H9 (cell line): ENCODE results near the gene C6orf47. TPM values are rescaled to one million over a fixed set of nuclear protein-coding genes. Genes with fewer than 3 reads are reported as not detected.

Experiments
- DNase-seq: peaks from one replicate; pipeline ENCODE4 v3.0.0-alpha.2; 2017
- H2AFZ ChIP-seq: one replicate; pipeline ENCODE4 v1.6.1; 2013; ENCODE audit warnings: mild to moderate bottlenecking, low read length, control low read depth, moderate library complexity
- H2AK5ac ChIP-seq: 2 replicates; pipeline ENCODE4 v1.6.1; 2013; ENCODE audit warnings: low read length, control low read depth, mixed read lengths; ENCODE audit not compliant: insufficient read length
- H2BK120ac ChIP-seq: one replicate; pipeline ENCODE4 v1.6.1; 2013; ENCODE audit warnings: low read depth, mild to moderate bottlenecking, low read length, control low read depth, inconsistent platforms; ENCODE audit not compliant: poor library complexity, severe bottlenecking
- H2BK12ac ChIP-seq: 2 replicates; pipeline ENCODE4 v1.6.1; 2013; ENCODE audit warnings: low read length, control low read depth, mixed read lengths, low read depth; ENCODE audit not compliant: insufficient read length
- H2BK15ac ChIP-seq: 2 replicates; pipeline ENCODE4 v1.6.1; 2013; ENCODE audit warnings: low read depth, low read length, control low read depth
- H2BK20ac ChIP-seq: one replicate; pipeline ENCODE4 v1.6.1; 2013; ENCODE audit warnings: low read depth, mild to moderate bottlenecking, low read length, control low read depth, inconsistent platforms; ENCODE audit not compliant: poor library complexity, severe bottlenecking
- H2BK5ac ChIP-seq: 2 replicates; pipeline ENCODE4 v1.6.1; 2013; ENCODE audit warnings: low read length, control low read depth, mixed read lengths; ENCODE audit not compliant: insufficient read length
- H3K14ac ChIP-seq: 2 replicates; pipeline ENCODE4 v1.6.1; 2013; ENCODE audit warnings: low read length, control low read depth; ENCODE audit not compliant: insufficient read depth
- H3K18ac ChIP-seq: 2 replicates; pipeline ENCODE4 v1.6.1; 2013; ENCODE audit warnings: low read depth, mild to moderate bottlenecking, mixed read lengths, low read length, control low read depth; ENCODE audit not compliant: insufficient read length
- H3K23ac ChIP-seq: 2 replicates; pipeline ENCODE4 v1.6.1; 2013; ENCODE audit warnings: low read length, control low read depth, mixed read lengths, low read depth; ENCODE audit not compliant: insufficient read length
- H3K23me2 ChIP-seq: 2 replicates; pipeline ENCODE4 v1.6.1; 2013; ENCODE audit warnings: low read depth, mild to moderate bottlenecking, mixed read lengths, low read length, control low read depth; ENCODE audit not compliant: insufficient read length, poor library complexity, severe bottlenecking
- H3K27ac ChIP-seq: 2 replicates; pipeline ENCODE4 v1.5.1; 2013; ENCODE audit warnings: low read length, control low read depth, mixed read lengths, low read depth; ENCODE audit not compliant: insufficient read length
- H3K27me3 ChIP-seq: 2 replicates; pipeline ENCODE4 v1.6.1; 2013; ENCODE audit warnings: low read length, control low read depth, inconsistent platforms; ENCODE audit not compliant: insufficient read depth
- H3K4ac ChIP-seq: 2 replicates; pipeline ENCODE4 v1.6.1; 2013; ENCODE audit warnings: low read depth, mild to moderate bottlenecking, control low read depth, inconsistent platforms, low read length, moderate library complexity
- H3K4me1 ChIP-seq: 2 replicates; pipeline ENCODE4 v1.6.1; 2013; ENCODE audit warnings: low read length, control low read depth, inconsistent platforms; ENCODE audit not compliant: insufficient read depth
- H3K4me2 ChIP-seq: 2 replicates; pipeline ENCODE4 v1.6.1; 2013; ENCODE audit warnings: low read length, control low read depth, mixed read lengths; ENCODE audit not compliant: insufficient read length, insufficient read depth
- H3K56ac ChIP-seq: 2 replicates; pipeline ENCODE4 v1.6.1; 2013; ENCODE audit warnings: low read depth, mild to moderate bottlenecking, mixed read lengths, low read length, control low read depth; ENCODE audit not compliant: insufficient read length
- H3K79me1 ChIP-seq: 2 replicates; pipeline ENCODE4 v1.6.1; 2013; ENCODE audit warnings: low read depth, mild to moderate bottlenecking, moderate library complexity, low read length, control low read depth, inconsistent platforms; ENCODE audit not compliant: insufficient read depth, poor library complexity, severe bottlenecking
- H3K79me2 ChIP-seq: 2 replicates; pipeline ENCODE4 v1.6.1; 2013; ENCODE audit warnings: low read length, control low read depth, inconsistent platforms; ENCODE audit not compliant: insufficient read depth
- H3K9ac ChIP-seq: 2 replicates; pipeline ENCODE4 v1.6.1; 2013; ENCODE audit warnings: low read length, control low read depth, mixed read lengths; ENCODE audit not compliant: insufficient read length; ENCODE audit errors: extremely low read depth
- H3K9me3 ChIP-seq: one replicate; pipeline ENCODE4 v1.6.1; 2013; ENCODE audit warnings: low read depth, low read length, inconsistent platforms; ENCODE audit not compliant: control insufficient read depth
- H3T11ph ChIP-seq: one replicate; pipeline ENCODE4 v1.6.1; 2013; ENCODE audit warnings: mild to moderate bottlenecking, low read length, control low read depth, inconsistent platforms
- H4K20me1 ChIP-seq: one replicate; pipeline ENCODE4 v1.6.1; 2013; ENCODE audit not compliant: control insufficient read depth, insufficient read length, insufficient read depth
- H4K5ac ChIP-seq: 2 replicates; pipeline ENCODE4 v1.6.1; 2013; ENCODE audit warnings: low read depth, mild to moderate bottlenecking, mixed read lengths, low read length, control low read depth; ENCODE audit not compliant: insufficient read length
- H4K8ac ChIP-seq: replicated peaks from 2 replicates; pipeline ENCODE4 v1.6.1; 2013; ENCODE audit warnings: low read length, control low read depth, mixed read lengths, low read depth; ENCODE audit not compliant: insufficient read length
- H4K91ac ChIP-seq: 2 replicates; pipeline ENCODE4 v1.6.1; 2013; ENCODE audit warnings: low read depth, mild to moderate bottlenecking, moderate library complexity, mixed read lengths, low read length, control low read depth; ENCODE audit not compliant: insufficient read length
- H3K27ac Mint-ChIP-seq, 3 experiments: 2 replicates in 2 of 3; 3 replicates in 1 of 3; pipeline ENCODE4 v1.8.0; 2020 to 2021; ENCODE audit warnings: mixed read lengths in 3 of 3, mild to moderate bottlenecking in 1 of 3, moderate library complexity in 1 of 3
- H3K27me3 Mint-ChIP-seq: 2 replicates; pipeline ENCODE4 v1.8.0; 2021; ENCODE audit warnings: low read depth, mild to moderate bottlenecking, moderate library complexity, mixed read lengths
- H3K36me3 Mint-ChIP-seq, 3 experiments: 2 replicates in 2 of 3; 3 replicates in 1 of 3; pipeline ENCODE4 v1.8.0; 2020 to 2021; ENCODE audit warnings: low read depth in 3 of 3, mixed read lengths in 3 of 3; ENCODE audit not compliant: insufficient read depth in 1 of 3
- H3K4me1 Mint-ChIP-seq, 2 experiments: 2 replicates each; pipeline ENCODE4 v1.8.0; 2020; ENCODE audit warnings: mixed read lengths in 2 of 2
- H3K4me3 Mint-ChIP-seq, 2 experiments: 2 replicates in 1 of 2; 3 replicates in 1 of 2; pipeline ENCODE4 v1.8.0; 2020 to 2021; ENCODE audit warnings: mild to moderate bottlenecking in 2 of 2, mixed read lengths in 2 of 2, moderate library complexity in 1 of 2
- H3K9me3 Mint-ChIP-seq, 2 experiments: 2 replicates in 1 of 2; 3 replicates in 1 of 2; pipeline ENCODE4 v1.8.0; 2020; ENCODE audit warnings: mild to moderate bottlenecking in 2 of 2, mixed read lengths in 2 of 2, moderate library complexity in 1 of 2
- WGBS: extraction: QIAGEN DNeasy Blood & Tissue Kit; methylation state at CpG from one replicate; pipeline ENCODE4 v1.1.7; 2013; ENCODE audit warnings: missing lambda C conversion rate, low lambda C conversion rate, mixed read lengths; ENCODE audit not compliant: insufficient read length; ENCODE audit errors: extremely low coverage; 5-methylcytosine and 5-hydroxymethylcytosine counted together
- total RNA-seq: library from RNA; stranded (reverse); gene quantifications from 2 replicates; pipeline ENCODE4 v1.2.1, GENCODE V29; 2021
- TF ChIP-seq, protein P1 (sequence below): fragments of 200-600 bp; sonication (generic); conservative IDR thresholded peaks from 3 replicates; pipeline ENCODE4 v1.8.0; 2021; ENCODE audit warnings: antibody characterized with exemption, mild to moderate bottlenecking

The C6orf47 gene
- total RNA-seq, 1 experiment from 2014 or later: 19.0 TPM

DNA sequence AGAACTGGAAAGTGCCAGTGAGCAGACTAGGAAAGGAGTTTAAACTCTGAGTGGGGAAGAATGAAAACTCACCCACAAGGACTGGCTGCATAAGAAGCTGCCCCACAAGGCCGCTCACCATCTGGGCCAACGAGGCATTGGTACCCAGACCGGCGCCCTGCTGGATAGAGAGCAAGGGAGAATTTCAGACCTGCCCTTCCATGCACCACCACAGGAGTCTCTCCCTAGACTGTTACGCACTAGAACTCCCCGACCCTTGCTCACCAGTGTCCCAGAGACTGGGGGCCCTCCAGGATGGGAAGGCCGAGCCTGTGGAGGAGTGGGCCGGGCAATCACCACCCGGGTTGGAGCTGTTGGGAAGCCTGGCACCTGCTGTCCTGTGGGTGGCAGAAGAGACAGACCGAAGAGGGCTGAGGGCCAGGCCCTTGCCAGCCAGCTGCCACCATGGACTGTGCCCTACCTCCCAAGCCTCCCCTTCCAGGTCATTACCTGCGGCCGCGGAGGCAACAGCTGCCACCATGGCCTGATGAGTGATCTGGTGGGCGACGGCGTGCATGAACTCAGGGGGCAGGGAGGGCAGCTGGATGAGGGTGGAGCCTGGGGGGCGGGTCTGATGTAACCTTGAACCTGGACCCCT lies 16.6 kb downstream of the C6orf47 start:
- peaks cover 54 to 89% (median 86%) of the 10 kb centered on the region in 3 experiments for H3K36me3 Mint-ChIP-seq
- no peaks in the 10 kb centered on the region for H3K9me3 Mint-ChIP-seq
- no peaks in the 10 kb centered on the region for H3K27me3 ChIP-seq

More for the DNA sequence above, 16.6 kb downstream of the C6orf47 start:
- H2AK5ac ChIP-seq: no peak overlapping the region
- no peaks in the 10 kb centered on the region for H3K79me1 ChIP-seq
- H3K4ac ChIP-seq: no peak overlapping the region
- H2BK12ac ChIP-seq: no peak overlapping the region
- no CpG with 5 or more reads among the region's 17 CpGs for WGBS
- H2BK15ac ChIP-seq: no peak overlapping the region
- no peak overlapping the region for H2BK20ac ChIP-seq
- no peak overlapping the region for H3K56ac ChIP-seq
- H3K23me2 ChIP-seq: no peaks in the 10 kb centered on the region
- H3K4me1 Mint-ChIP-seq: no peaks in the 10 kb centered on the region
- H3K4me3 Mint-ChIP-seq: no peak overlapping the region
- H3K27me3 Mint-ChIP-seq: no peaks in the 10 kb centered on the region
- H3K79me2 ChIP-seq: no peaks in the 10 kb centered on the region
- H3T11ph ChIP-seq: no peak overlapping the region
- no peaks in the 10 kb centered on the region for H4K20me1 ChIP-seq
- no peak overlapping the region for H2BK120ac ChIP-seq
- no peak overlapping the region for H4K8ac ChIP-seq
- H2AFZ ChIP-seq: no peak overlapping the region
- H3K4me2 ChIP-seq: no peak overlapping the region
- no peaks in the 10 kb centered on the region for H3K9me3 ChIP-seq
- H4K5ac ChIP-seq: no peak overlapping the region
- TF ChIP-seq, protein P1, sequence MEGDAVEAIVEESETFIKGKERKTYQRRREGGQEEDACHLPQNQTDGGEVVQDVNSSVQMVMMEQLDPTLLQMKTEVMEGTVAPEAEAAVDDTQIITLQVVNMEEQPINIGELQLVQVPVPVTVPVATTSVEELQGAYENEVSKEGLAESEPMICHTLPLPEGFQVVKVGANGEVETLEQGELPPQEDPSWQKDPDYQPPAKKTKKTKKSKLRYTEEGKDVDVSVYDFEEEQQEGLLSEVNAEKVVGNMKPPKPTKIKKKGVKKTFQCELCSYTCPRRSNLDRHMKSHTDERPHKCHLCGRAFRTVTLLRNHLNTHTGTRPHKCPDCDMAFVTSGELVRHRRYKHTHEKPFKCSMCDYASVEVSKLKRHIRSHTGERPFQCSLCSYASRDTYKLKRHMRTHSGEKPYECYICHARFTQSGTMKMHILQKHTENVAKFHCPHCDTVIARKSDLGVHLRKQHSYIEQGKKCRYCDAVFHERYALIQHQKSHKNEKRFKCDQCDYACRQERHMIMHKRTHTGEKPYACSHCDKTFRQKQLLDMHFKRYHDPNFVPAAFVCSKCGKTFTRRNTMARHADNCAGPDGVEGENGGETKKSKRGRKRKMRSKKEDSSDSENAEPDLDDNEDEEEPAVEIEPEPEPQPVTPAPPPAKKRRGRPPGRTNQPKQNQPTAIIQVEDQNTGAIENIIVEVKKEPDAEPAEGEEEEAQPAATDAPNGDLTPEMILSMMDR: no peak
- H3K14ac ChIP-seq: no peak overlapping the region
- DNase-seq: no peak
- H3K27ac ChIP-seq: no peak overlapping the region
- no peak overlapping the region; a peak in 1 of 7 replicates for H3K27ac Mint-ChIP-seq
- no peak overlapping the region for H3K23ac ChIP-seq
- no peak overlapping the region for H2BK5ac ChIP-seq
- H3K4me1 ChIP-seq: no peaks in the 10 kb centered on the region
- no peak overlapping the region for H3K9ac ChIP-seq
- no peak overlapping the region for H3K18ac ChIP-seq
- H4K91ac ChIP-seq: no peak overlapping the region
